HG03159 (cell line): ENCODE measurements around the gene PIGS.
"Not testable (repeated sequence)": the region's sequence is repeated elsewhere in the genome, so short reads cannot be mapped to it uniquely, and the experiment has no call there.

Source experiments
- ATAC-seq: cut with Tn5 transposase; IDR thresholded peaks from one replicate; pipeline ENCODE4 v1.9.1; 2021; ENCODE audit warnings: mild to moderate bottlenecking, moderate library complexity; ENCODE audit not compliant: unreplicated experiment

Gene PIGS

GRCh38 chr17:28532050-28532960 lies 39.0 kb downstream of the PIGS start:
- ATAC-seq, result no peak

- ATAC-seq, result no peak
Observed at GRCh38 chr17:28530926-28531325, 40.4 kb downstream of the PIGS start.

GRCh38 chr17:28530250-28530649 lies 41.1 kb downstream of the PIGS start:
- ATAC-seq, result no peak

GRCh38 chr17:28529013-28529400 lies 42.3 kb downstream of the PIGS start:
- no peak for ATAC-seq

GRCh38 chr17:28528327-28529012 lies 42.9 kb downstream of the PIGS start:
- ATAC-seq, result no peak

GRCh38 chr17:28527859-28528258 lies 43.5 kb downstream of the PIGS start:
- no peak for ATAC-seq

- no peak for ATAC-seq
Observed at GRCh38 chr17:28527181-28527681, 44.1 kb downstream of the PIGS start.

- no peak for ATAC-seq
Observed at GRCh38 chr17:28526381-28526780, 44.9 kb downstream of the PIGS start.

- no peak for ATAC-seq
Observed at GRCh38 chr17:28524476-28525424, 46.6 kb downstream of the PIGS start.

- ATAC-seq, result no peak
Observed at GRCh38 chr17:28523876-28524275, 47.4 kb downstream of the PIGS start.

GRCh38 chr17:28523186-28523585 lies 48.1 kb downstream of the PIGS start:
- ATAC-seq, result no peak

GRCh38 chr17:28522281-28522680 lies 49.0 kb downstream of the PIGS start:
- not testable (repeated sequence) for ATAC-seq

- no peak for ATAC-seq
Observed at GRCh38 chr17:28521311-28522085, 49.8 kb downstream of the PIGS start.

GRCh38 chr17:28520687-28521086 lies 50.6 kb downstream of the PIGS start:
- ATAC-seq, result no peak

- ATAC-seq, result no peak
Observed at GRCh38 chr17:28519236-28519635, 52.1 kb downstream of the PIGS start.

- no peak for ATAC-seq
Observed at GRCh38 chr17:28518578-28518977, 52.7 kb downstream of the PIGS start.

GRCh38 chr17:28518132-28518531 lies 53.2 kb downstream of the PIGS start:
- no peak for ATAC-seq

- no peak for ATAC-seq
Observed at GRCh38 chr17:28515518-28515917, 55.8 kb downstream of the PIGS start.

GRCh38 chr17:28514561-28515002 lies 56.7 kb downstream of the PIGS start:
- ATAC-seq, result no peak

GRCh38 chr17:28513476-28513875 lies 57.8 kb downstream of the PIGS start:
- ATAC-seq, result no peak
